Fibroblast of villous mesenchyme (primary cell): ENCODE results near the gene ARHGAP27. TPM values are rescaled to one million over a fixed set of nuclear protein-coding genes. Genes with fewer than 3 reads are reported as not detected.

Experiments used
- DNase-seq: peaks from one replicate; pipeline ENCODE4 v3.0.0-alpha.2; 2010; ENCODE audit warnings: low read depth
- H3K4me3 ChIP-seq: 2 replicates; pipeline ENCODE4 v1.5.1; 2011; ENCODE audit warnings: low read depth, mild to moderate bottlenecking, low read length
- CTCF ChIP-seq: IDR thresholded peaks from 2 replicates; pipeline ENCODE4 v1.5.1; 2012; ENCODE audit warnings: low read depth, mild to moderate bottlenecking, low read length; ENCODE audit not compliant: insufficient read depth
- total RNA-seq: library from RNA; depleted of rRNA; stranded (reverse); fragments of >200 nt; gene quantifications from 2 replicates; pipeline ENCODE4 v1.2.3, GENCODE V29; 2012

The ARHGAP27 gene
- total RNA-seq, 1 donor, result 1.7 TPM

DNA sequence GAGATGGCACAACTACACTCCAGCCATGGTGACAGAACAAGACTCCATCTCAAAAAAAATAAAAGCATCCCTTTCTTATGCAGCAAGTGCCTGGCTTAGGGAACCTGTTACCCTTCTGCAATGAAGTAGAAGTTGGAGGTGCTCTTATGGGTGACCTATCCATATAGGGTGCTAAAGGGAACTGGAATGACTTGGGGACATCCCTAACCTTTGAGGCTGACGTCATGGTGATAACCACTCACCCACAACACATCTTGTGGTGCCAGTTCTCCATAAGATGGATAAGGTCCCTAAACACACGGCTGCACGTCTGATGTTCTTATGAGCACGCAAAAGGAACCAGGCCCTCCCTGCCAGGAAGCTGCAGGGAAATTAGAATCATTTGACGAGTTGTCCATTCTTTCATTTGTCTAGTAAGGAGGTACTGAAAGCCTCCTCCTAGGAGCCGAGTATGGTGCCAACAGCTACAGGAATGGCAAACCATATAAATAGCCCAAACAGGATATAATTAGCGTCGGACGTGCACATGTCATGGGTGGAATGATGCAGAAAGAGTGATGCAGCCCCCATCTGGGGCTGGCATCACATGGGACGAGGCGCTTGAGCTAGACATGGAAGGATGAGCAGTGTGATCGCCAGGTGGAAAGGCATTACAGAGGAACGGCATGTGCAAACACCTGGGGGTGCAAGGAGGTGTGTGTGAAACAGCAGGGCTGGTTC lies 52.5 kb downstream of the ARHGAP27 start:
- DNase-seq, result no peak
- H3K4me3 ChIP-seq, result no peak overlapping the region
- no peak for TF ChIP-seq CTCF

- no peak for DNase-seq
- no peak overlapping the region for H3K4me3 ChIP-seq
- no peak for TF ChIP-seq CTCF
Observed at GRCh38 chr17:45377401-45377800, 55.3 kb downstream of the ARHGAP27 start.

- DNase-seq, result no peak
- no peak for TF ChIP-seq CTCF
- no peak overlapping the region for H3K4me3 ChIP-seq
Observed at GRCh38 chr17:45376171-45377005, 56.3 kb downstream of the ARHGAP27 start.

GRCh38 chr17:45374501-45374900 lies 58.2 kb downstream of the ARHGAP27 start:
- DNase-seq, result no peak
- TF ChIP-seq CTCF, result no peak
- H3K4me3 ChIP-seq, result no peak overlapping the region

DNA sequence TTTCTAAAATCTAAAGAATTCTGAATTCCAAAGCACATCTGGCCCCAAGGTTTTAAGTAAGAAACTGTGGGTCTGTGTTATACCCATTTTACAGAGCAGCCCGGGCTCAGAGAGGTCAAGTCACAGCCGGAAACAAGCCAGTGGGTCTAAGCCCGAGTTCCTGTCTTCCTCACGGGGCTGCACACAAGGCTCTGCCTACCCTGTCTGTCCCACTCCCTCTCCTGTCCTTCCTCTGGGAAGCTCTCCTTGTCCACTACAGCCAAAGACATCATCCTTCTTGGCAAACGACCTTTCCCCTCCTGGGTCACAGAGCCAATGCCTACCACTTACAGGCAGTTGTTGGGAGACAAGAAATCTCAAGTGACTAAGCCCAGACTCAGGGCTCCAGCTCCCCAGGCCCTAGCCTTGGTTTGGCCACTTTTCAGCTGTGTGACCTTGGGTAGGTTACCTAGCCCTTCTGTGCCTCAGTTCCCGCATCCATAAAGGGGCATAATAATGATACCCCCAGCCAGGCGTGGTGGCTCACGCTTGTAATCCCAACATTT lies 60.3 kb downstream of the ARHGAP27 start:
- no peak for TF ChIP-seq CTCF
- no peak for DNase-seq
- peak overlapping the region; percentile 14 for H3K4me3 ChIP-seq

GRCh38 chr17:45371414-45372324 lies 61.0 kb downstream of the ARHGAP27 start:
- peak; percentile 95 for DNase-seq
- no peak for TF ChIP-seq CTCF

More at GRCh38 chr17:45371414-45372324, 61.0 kb downstream of the ARHGAP27 start:
- H3K4me3 ChIP-seq, result peak overlapping the region; percentile 35
